NAMALWA (cell line): ENCODE results near the gene HERC6.
A peak's percentile ranks its signal among the peaks of the same experiment; 100 is the strongest.
"Not testable (repeated sequence)": the region's sequence is repeated elsewhere in the genome, so short reads cannot be mapped to it uniquely, and the experiment has no call there.

Experiments
- DNase-seq: peaks from one replicate; pipeline ENCODE4 v3.0.0-alpha.2; 2015; ENCODE audit warnings: low spot score

HERC6 gene

GRCh38 chr4:88391703-88392102, 13.1 kb downstream of the HERC6 start:
- DNase-seq: no peak

DNA sequence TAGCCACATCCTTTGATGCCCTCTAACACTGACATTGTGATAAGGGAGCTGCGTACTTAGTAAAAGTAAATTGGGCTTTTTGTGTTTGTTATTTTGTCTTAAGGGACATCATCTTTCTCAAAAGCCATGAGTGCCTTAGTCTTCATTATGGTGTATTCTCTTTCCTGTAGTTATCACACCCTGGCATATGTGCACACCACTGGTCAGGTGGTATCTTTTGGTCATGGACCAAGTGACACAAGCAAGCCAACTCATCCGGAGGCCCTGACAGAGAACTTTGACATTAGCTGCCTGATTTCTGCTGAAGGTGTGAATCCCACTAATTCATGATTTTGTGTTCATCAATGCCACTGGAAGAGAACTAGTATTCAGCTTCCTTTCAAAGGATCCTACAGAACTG, 18.0 kb downstream of the HERC6 start:
- no peak for DNase-seq

GRCh38 chr4:88398381-88398780, 19.7 kb downstream of the HERC6 start:
- no peak for DNase-seq

DNA sequence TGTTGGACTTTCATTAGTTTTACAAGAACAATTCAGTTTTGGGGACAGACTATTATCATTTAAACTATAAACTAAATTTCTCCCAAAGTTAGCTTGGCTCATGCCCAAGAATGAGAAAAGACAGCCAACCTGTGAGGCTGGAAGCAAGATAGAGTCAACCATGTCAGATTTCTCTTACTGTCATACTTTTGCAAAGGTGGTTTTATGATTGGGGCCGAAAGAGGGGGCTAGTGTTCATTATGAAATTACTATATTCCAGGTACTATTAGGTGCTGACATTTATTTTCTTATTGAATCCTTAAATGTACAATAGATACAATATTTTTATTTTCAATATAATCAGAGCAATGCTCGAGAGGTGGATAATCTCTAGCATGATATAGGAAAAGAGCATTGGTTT, 30.6 kb downstream of the HERC6 start:
- no peak for DNase-seq

- DNase-seq: no peak
Measured at GRCh38 chr4:88409789-88410188, 31.1 kb downstream of the HERC6 start.

DNA sequence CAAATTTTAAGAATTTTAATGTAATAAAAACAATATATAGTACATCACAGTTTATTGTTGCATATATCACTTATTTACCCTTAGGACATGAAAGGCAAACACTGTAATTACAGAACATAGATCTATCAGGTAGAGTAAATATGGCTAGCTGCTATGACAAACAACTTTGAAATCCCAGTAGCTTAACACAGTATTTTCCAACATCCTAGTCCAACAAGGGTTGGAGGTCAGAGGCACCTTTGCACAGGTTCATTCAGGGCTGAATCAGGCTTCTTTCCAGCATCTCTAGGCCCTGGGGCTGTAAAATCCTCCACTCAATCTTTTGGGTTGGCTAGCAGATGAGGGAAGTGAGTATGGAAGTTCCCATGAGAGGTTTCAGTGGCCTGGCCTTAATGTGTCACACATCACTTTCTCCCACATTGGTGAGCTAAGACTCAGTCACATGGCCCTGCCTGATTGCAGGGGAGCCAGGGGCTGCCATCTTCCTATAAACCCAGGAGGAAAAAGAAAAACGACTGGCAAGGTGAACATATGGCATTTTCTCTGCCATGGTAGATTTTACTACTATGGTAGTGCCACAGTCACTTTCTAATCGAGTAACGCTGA, 32.9 kb downstream of the HERC6 start:
- no peak for DNase-seq

- no peak for DNase-seq
Measured at GRCh38 chr4:88413801-88414200, 35.1 kb downstream of the HERC6 start.

- DNase-seq: no peak
Measured at GRCh38 chr4:88414755-88415154, 36.1 kb downstream of the HERC6 start.

- DNase-seq: no peak
Measured at GRCh38 chr4:88415982-88416381, 37.3 kb downstream of the HERC6 start.

DNA sequence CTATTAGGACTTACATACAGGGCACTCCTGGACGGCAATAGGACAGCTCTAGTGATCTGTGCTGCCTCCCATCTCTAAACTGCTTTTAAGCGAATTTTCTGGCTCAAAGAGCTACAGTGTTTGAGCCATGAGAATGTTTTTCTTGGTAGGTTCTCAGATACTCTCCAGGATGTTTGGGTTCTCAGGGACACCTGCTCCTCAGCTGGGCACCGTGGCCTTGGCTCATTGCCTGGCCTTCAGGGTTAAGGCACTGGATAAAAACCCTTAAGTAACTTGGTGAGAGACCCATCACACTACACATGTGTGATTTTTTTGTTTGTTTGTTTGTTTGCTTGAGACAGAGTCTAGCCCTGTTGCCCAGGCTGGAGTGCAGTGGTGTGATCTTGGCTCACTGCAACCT, 39.8 kb downstream of the HERC6 start:
- no peak for DNase-seq

DNA sequence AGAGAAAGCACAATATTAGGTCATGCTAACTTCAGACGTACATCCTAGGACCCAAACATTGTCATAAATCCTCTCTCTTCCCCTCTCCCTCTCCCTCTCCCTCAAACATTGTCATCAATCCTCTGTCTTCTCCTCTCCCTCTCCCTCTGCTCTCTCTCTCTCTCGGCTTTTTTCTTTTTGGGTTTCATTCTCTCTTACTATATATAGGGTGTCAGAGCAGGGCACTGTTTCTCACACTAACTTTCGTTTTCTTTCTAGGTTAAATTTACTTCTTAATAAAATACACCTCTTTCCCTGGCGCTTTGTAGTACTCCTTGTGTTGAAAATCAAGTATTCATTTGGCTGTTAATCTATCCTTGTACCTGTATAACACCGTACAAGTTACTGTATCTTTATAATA, 41.2 kb downstream of the HERC6 start:
- DNase-seq: no peak

- no peak for DNase-seq
Measured at GRCh38 chr4:88420844-88421243, 42.2 kb downstream of the HERC6 start.

GRCh38 chr4:88422403-88422802, 43.8 kb downstream of the HERC6 start:
- no peak for DNase-seq

DNA sequence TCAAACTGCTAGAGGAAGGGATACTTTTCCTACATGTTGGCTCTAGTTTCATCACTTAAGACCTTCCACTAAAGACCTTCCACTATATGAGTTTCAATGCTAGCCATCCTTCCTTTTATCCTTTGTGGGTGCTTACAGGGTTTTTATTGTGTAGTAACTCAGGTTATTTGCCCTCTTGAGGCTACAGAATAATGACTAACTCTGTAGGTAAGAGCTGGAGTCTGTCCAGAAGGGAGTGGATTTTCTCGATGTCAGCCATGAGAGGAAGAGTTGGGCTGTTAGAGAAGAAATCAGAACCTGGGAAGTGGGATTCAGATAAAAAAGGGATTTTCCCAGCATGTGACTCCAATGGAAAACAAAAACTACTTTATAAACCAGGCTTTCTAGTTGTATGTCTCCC, 50.7 kb downstream of the HERC6 start:
- DNase-seq: no peak

DNA sequence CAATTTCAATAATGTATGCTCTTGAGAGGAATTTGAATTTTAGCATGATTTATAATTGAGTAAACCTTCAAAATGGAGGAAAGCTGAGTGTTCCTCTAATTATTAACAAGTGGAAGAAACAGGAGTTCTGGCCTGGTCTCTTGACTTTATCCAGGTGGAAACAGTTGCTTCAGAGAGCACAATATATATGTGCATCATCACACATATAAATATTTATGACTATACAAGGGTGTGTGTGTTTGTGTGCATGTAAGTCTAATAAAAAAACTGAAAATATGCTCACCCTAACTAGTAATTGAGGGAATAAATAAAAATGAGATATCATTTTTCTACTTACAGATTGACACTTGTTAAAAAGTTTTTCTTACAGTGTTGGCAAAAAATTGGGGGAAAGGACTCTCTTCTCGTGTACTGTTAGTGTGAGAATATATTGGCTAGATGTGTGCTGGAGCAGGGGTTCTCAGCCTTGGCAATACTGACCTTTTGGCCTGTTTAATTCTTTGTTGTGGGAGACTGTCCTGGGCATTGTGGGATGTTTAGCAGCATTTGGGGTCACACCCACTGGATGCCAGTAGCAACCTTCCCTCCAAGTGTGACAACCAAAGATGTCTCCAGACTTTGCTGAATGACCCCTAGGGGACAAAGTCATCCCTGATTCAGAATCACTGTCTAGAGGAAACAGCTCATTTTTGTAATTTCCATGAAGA, 57.5 kb downstream of the HERC6 start:
- no peak for DNase-seq

- not testable (repeated sequence) for DNase-seq
Measured at GRCh38 chr4:88437873-88438272, 59.2 kb downstream of the HERC6 start.

DNA sequence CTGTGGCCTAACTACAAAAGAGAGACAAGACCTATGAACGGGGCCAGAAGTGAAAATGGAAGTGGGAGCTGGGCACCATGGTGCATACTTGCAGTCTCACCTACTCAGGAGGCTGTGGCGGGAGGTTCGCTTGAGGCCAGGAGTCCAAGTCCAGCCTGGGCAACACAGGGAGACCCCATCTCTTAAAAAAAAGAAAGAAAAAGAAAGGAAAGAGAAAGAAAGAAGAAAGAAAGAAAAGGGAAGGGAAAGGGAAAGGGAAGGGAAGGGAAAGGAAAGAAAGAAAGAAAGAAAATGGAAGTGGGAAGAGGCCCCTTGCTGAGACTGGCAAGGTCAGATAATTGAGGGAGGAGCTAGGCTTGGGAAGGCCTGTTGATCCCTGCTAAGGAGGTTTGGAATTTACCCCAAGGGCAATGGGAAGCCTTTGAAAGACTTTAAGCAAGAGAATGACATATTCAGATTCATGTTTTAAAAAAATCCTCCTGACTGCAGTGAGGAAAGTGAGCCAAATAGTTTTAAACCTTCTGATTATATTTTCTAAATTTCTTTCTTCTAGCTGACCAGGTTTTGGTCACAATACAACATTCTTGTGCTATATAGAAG, 60.6 kb downstream of the HERC6 start:
- no peak for DNase-seq

DNA sequence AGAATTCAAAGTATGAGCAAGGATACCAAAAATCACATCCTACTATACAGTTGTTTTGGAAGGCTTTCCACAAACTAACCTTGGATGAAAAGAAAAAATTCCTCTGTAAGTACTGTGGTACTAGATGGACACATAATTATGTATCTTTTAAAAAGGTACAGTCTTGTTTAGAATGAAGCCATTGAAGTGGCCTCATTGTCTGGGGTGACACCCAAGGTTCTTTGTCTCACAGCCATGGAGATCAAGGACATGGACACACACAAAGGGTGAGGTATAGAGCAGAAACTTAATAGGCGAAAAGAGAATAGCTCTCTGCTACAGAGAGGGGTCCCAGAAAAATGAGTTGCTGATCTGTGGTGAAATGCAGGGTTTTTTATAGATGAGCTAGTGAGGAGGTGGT, 61.5 kb downstream of the HERC6 start:
- no peak for DNase-seq

DNA sequence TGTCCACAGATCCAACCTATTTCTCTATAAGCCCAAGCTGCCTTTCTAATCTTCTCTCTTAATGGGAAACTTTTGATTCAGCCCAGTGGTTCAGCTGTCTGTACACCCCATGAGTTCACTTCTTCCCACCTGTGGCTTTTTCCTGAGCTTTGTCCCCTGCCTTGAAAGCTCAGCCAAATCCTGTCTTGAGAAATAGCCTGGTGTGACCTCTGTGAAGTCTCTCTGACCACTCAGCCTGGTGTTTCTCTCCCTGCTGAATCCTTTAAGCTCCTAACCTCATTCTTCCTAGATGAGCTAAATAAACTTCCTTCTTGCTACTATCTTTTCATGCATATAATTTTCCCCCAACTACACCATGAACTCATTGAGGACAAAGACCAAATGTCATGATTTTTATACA, 63.0 kb downstream of the HERC6 start:
- DNase-seq: no peak

DNA sequence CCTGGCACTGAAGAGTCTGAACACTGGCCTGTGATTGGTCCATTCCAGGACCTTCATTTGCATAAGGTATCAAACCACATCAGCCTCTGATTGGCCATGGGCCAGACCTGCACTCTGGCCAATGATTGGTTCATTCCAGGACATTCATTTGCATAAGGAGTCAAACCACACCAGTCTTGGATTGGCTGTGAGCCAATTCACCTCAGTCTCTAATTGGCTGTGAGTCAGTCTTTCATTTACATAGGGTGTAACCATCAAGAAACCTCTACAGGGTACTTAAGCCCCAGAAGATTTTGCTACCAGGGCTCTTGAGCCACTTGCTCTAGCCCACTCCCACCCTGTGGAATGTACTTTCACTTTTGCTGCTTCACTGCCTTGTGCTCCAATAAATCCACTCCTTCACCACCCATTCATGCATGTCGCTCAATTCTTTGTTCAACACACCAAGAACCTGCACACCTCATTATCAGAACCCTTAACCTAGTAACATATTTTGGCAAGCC, 64.1 kb downstream of the HERC6 start:
- DNase-seq: peak; percentile 8

DNA sequence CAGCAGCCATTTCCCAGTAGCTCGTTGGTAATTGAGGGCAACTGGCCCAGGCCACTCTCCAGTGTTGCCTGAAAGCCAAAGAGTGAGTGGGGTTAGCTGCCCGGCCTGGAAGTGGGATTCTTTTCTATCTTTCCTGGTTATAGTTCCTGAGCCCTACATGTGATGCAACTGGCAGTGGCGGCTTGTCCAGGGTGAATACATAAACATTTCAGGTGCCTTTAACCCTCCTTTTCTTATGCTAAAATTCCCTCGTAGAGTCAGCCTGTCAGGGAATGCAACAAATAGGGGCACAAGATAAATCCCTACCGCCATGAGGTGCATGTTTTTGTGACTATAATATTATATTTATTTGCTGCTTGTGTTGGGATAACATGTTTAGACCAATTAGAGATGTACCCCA, 64.8 kb downstream of the HERC6 start:
- no peak for DNase-seq

GRCh38 chr4:88445252-88445651, 66.6 kb downstream of the HERC6 start:
- no peak for DNase-seq

DNA sequence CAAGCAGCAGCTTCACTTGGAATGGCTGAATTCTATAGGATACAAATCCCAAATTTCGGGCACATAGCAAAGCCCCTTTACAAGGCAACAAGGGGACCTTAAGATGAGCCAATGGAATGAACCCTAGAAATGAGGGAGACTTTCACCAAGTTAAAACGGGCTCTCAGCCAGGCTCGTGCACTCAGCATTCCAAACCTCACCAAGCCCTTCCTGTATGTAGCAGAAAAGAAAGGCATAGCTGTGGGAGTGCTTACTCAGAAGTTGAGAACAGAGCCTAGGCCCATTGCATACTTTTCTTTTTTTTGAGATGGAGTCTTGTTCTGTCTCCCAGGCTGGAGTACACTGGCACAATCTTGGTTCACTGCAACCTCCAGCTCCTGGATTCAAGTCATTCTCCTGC, 67.5 kb downstream of the HERC6 start:
- DNase-seq: no peak
